IPS-NIHi7 (cell line): ENCODE data around the gene QRICH1.

ENCODE experiments used
- DNase-seq: peaks from one replicate; pipeline ENCODE4 v3.0.0; 2012; ENCODE audit warnings: mixed read lengths; ENCODE audit errors: extremely low spot score

QRICH1 gene

DNA sequence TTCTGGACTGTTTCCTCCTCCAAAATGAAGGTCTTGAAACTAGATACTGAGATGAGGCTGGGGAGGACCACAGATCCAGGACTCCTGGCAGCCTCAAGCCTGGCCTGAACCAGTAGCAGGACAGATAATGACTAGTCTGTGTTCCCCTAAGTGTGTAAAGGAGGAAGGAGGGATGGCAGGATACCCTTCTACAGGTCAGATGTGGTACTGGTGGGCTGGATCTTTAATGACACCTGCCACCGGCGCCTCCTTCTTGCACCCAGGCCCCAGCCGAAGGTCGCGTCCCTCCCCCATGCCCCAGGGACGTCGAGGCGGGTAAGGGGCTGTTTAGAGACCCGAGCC lies 26.2 kb upstream of the QRICH1 start:
- no peak for DNase-seq

DNA sequence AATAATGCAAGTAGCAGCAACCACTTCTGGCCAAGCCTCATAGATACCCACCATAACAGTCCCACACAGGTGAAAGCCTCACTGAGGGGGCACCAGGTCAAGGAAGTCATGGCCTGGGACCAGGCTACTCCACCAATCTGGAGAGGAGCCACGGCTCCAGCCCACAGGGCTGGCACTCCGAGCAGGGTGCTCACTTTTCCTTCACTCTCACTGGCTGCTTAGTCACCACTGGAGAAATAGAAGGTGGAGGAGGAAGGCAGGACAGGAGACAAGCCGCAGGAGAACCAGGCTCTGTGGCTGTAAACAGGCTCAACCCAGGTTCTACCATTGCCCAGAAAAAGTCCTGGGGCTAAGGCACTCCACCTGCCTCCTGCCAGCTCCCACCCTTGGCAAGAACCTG lies 25.6 kb upstream of the QRICH1 start:
- DNase-seq = no peak

DNA sequence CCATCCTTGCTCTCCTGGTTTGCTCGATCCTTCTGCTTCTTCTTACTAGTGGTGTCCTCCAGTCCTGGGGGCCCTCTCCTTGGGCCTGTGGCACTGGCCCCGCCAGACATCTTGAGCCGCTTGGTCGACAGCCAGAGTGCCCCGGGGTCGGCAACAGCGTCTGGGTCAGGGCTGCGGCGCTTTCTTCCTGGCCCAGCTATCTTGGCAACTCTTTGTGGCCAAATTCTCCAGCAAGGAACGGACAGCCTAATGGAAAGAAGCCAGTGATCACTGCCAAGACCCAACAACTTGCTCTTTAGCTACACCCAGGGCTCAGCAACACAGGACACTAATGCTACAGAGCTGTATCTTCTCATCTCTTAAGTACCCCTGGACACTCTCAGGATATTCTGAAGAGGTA lies 25.2 kb upstream of the QRICH1 start:
- no peak for DNase-seq

DNA sequence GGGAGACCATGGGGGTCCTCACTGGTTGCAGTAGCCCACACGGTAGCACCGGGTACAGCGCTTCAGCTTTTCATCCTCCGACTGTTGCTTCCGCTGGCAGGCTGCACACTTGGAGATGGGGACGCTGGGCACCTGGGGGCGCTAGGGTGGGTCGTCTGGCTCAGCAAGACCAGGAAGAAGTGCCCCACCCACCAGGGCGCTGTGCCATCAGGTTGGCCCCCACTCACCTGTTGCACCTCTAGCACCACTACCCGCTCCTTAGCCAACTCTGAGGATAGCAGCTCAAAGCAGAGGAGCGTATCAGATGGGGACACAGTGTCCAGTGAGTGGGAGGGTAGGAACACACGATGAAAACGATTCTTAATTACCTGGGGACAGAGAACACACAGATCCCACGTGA lies 18.4 kb upstream of the QRICH1 start:
- DNase-seq = no peak

DNA sequence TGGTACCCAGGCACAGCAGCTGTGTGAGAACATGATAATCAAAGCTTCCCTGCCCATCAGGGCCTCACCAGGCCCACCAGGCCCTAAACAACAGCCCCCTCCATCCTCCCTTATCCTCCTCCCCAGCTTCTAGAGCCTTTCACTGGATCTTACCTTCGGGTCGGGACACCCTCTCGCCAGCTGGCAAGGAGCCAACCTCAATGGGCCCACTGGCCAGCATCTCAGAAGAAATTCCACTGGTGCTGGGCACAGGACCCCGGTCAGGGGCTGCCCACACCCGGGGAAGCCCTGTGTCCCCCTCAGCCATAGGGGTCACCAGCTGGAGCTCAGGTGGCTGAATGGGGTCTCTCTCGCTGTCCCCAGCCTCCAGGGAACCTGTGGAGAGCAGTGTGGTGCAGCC lies 17.5 kb upstream of the QRICH1 start:
- DNase-seq = no peak

DNA sequence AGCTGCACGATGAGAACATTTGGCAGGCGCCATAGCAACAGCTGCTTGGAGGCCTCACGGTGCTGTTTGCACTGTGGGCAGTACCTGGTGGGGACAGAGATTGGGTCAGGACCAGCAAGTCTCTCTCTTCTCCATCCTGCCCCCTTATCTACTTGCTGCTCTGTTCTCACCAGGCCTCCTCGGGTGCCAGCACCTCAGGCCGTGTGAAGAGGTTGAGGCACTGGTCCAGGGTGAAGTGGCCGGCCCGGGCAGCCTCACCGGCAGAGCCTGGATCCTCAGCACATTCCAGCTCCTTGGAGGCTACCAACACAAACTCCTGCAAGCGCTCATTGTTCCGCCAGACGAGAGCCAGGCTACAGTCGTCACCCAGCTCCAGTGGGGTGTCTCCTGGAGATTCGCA lies 16.9 kb upstream of the QRICH1 start:
- DNase-seq = no peak

DNA sequence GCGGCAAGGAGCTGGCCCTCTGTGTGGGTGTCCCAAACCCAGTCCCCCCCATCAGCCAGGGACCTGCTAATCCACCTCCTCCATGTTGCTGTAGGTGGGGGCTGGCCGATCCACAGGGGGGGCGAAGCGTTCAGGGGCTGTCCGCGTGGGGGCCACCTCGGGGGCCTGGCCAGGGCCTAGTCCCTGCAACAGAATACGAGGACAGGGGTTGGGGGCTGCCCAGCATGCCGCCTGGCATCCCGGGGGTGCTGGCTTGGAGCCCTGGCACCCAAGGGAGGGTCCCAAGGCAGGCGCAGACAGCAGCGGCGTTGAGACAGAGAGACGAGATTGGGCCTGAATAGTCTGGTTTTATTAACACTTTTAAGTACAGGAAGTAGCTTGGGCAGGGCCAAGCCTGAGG lies 14.5 kb upstream of the QRICH1 start:
- no peak for DNase-seq

DNA sequence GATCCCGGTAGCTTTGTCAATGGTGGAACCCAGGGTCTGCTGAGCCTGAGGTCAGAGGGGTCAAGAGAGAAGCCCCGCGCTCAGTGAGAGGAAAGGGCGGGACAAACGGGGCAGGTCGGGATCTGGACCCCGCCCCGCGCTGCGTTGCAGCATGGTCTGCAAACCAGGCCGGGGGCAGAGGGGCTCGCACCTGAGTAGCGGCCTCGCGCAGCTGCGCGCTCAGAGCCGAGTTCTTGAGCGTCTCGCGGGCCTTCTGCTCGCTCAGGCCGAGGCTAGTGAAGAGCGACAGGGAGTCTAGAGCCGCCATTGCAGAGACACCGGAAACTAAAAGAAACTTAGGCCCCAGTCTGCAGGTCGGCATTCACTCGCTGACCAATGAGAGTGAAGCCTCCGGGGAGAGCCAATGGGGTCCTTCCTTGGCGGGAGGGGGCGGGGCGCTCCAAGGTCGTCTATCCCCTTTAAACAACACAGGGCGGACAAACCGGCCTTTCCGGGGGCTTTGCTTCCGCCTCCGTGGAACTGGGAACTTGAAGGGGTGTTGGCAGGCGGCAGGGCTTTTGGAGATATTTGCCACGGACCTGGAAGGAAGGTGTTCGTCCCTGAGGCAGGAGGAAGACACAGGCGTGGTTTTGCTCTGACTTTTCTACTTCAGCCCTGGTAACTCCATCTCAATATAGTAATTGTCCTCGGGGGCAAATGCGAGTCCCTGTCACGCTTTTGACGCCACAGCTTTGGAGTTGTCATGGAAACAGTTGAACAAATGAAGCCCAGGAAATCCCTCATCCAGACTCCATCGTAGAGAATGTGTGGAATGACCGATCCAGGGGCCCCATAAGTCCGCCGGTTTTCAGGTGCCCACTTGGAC lies 10.8 kb upstream of the QRICH1 start, which contains the start of gene QARS1:
Gene QARS1 (minus strand): TSS at position 331 of the 865 bp plus-strand sequence. CDS start 24 bp downstream, at position 307.
- DNase-seq = peak; percentile 99

DNA sequence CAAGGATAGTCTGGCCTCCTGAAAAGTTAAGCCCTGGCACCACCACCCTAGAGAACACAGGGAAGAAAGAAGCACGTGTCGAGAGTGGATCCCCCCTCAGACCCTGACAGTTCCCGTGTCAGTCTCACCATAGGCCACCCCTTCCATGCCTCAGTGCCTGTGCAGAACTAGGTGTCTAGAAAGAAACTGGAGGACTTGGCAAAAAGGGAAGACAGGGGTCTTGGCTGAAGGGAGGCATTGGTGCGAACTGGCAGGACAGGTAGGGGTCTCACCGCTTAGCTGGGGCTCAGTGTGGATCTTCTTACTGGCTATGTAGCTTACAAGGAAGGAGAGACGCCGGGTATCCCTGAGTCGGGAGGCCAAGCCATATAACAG lies 10.2 kb upstream of the QRICH1 start:
- DNase-seq = no peak

DNA sequence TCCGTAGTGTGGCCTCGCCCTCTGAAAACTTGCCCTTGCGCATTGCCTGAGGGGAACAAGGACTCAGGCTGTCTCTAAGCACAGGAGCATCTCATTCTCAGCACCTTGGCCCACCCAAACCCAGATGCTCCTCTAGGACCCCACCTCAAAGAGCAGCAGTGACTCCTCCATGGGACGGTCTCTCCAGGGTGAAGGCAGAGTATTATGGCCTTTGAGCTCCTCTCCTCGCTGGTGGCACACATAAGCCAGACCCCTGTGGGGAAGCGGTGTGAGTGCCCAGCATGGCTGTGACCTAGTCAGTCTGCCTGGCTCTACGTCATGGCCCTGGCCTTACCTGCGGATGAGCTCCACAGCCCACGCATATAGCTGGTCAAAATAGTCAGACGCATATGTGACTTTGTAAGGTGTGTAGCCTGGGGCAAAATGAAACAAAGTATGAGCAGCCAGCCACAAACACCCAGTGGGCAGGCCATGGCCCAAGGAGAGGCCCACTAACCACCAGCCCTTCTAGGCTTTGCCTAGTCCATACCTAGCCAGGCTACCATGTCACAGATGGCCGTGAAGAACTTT lies 6.3 kb upstream of the QRICH1 start:
- DNase-seq = no peak

DNA sequence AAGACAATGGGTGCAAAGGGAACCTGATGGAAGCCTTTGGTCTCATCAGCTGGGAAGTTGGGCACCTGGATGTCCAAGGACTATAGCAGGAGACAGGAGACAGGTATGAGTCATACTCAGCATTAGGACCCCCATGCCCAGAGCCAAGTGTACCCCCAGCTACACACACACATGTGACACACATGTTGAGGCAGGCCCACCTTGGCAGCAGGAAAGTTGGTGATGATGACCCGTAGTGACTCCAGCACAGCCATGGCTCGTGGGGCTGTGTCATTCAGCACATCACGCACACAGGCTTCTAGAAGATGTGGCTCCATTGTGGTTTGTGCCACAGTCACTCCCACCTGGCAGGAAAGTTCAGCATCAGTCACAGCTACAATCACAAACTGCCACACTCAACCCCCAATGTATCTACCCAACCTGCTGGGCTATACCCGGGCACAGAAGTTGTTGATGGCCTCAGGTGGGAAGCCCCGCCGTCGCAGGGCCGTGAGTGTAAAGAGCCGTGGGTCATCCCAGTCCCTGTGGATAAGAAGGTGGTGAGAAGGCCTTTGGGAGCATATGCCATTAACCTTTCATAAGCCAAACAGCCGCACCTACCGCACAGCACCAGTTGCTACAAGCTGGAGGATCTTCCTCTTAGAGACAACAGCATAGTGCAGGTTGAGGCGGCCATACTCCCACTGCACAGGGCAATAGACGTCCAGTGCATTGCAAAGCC lies 5.2 kb upstream of the QRICH1 start:
- DNase-seq = no peak

DNA sequence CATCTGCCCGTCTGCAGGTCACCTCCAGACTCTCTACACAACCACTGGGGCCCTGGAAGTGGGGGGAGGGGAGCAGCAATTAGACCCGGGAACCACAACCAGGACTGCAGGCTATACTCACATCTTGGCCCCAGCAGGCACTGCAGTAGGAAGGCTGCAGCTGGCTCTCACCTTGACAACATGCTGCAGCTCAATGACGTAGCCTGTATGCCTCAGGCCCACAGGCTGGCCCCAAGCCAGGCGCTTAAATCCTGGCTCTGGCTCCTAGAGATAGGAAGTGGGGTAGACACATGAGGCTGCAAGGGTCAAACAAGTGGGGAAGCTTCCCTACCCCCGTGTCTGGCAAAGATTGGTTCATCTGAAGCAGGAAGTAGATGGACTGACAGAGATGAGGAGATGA lies 4.6 kb upstream of the QRICH1 start:
- DNase-seq = no peak

DNA sequence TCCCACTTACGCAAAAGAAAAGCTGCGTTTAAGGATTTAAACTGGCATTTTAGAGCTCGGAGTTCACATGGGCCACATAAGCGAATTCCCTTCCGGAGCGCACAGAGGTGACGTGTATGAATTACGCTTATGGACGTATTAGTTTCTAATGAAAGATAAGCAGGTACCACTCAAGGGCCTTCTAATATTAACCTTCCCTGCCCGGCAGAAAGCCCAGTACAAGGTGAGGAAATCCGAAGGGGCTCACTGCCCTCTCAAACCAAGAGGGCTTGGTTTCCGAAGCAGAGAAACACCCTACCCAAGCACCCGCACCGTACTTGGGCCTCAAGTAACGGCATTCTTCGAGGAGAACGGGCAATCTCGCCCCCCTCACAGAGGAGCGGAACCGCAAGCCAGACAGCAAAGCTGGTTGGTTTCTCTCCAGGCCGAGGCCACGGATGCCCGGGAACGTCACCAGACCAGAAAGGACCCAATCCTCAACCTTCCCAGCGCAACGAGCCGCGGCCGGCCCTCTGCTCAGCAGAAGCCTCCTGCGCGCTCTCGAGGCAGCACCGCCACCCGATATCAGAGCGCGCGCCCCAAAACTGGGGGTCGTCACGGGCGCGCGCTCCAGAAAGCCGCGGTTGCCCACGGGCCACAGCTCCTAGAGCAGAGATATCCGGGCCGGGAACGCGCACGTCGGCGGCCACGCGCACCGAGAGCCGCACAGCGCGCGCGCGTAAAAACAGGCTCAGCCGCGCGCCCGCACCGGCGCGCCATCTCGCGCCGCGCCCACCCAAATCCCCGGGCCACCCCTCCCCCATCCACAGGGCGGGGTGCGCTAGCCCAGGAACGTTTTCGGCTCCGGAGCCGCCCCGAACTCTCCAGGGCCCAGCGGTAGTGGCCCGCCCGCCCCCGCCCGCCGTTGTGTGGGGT lies 676 bp downstream of the QRICH1 start:
- DNase-seq = peak; percentile 81

DNA sequence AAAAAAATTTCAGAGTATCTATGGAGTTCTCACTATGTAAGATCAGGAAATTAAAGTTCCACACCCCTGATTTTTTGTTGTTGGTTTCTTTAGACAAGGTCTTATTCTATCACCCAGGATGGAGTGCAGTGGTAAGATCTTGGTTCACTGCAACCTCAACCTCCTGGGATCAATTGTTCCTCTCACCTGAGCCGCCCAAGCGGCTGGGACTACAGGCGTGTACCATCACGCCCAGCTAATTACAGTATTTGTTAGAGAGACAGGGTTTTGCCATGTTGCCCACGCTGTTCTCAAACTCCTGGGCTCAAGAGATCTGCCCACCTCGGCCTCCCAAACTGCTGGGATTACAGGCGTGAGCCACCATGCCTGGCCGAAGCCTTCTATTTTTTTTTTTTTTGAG lies 12.4 kb downstream of the QRICH1 start:
- no peak for DNase-seq

DNA sequence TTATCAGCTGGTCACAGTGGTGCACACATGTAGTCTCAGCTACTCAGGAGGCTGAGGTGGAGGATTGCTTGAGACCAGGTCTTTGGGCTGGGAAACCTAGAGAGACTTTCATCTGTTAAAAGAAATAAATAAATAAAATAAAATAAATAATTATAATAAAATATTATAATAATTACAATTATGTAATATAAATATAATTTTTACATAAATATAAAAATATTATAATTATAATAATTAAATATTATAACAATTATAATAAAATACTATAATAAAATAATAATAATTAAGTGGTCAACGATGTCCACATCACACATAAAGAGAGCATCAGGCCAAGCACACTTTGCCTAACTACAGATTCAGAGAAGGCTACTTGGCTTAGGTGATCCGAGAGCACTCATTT lies 14.6 kb downstream of the QRICH1 start:
- no peak for DNase-seq

DNA sequence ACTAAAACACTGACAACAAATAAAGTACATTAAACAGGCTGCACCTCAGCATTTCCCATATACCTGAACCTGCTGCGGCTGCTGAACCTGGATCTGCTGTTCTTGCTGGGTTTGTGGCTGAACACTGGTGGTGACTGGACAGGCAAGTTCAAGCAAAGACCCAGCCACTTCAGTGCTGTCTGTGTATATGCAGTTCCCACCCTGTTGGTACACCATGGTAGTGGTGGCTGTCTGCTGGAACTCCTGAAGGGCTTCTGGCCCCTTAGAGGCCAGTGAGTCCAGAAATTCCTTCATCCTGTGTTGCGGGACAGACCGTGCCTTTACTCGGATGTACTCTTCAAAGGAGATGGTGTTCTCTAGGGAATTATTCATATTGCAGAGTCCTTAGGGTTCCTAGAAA lies 17.2 kb downstream of the QRICH1 start:
- no peak for DNase-seq

DNA sequence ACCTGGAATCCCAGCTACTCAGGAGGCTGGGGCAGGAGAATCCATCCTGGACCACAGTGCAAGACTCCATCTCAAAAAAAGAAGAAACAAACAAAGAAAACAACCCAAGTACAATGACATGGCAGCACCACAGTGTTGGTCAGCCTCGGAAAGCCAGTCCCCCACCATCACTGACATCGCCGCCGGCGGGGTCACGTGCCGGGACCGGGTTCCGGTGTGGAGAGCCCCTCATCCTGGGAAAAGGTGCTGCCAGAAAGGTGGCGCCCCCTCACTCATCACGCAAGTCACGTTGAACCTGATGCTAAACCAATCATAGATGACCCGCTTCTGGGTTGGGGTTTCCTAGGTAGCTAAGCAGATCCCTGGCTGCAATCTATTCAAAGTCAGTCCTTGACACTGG lies 17.8 kb downstream of the QRICH1 start:
- no peak for DNase-seq

DNA sequence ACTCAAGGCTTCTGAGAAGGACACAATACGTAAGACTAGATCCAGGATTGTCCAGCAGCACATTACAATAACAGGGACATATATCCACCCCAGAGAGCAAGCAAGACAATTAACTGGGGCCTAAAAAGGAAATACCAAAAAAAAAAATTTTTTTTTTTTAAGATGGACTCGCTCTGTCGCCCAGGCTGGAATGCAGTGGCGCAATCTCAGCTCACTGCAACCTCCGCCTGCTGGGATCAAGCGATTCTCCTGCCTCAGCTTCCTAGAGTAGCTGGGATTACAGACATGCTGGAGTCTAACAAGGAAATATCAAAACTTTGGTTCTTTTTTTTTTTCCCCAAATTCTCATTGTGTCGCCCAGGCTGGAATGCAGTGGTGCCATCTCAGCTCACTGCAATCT lies 35.9 kb downstream of the QRICH1 start:
- DNase-seq = no peak

DNA sequence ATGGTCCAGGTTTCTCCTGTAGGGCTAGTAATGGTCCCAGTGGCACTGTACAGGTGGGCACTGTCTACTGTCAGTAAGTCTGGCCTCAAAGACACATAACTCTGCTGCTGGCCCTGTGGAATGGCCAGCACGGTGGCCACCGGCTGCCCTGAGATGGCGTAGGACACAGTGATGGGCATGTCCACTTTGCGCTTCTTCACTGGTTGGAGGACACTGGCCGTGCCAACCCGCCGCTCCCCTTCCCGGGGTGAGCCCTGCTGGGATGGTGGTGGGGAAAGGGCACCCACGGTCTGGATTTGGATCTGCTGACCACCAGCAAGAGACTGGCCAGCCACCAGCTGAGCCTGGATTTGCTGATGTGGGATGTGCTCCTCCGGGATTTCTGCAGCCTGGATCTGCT lies 36.6 kb downstream of the QRICH1 start:
- DNase-seq = no peak

DNA sequence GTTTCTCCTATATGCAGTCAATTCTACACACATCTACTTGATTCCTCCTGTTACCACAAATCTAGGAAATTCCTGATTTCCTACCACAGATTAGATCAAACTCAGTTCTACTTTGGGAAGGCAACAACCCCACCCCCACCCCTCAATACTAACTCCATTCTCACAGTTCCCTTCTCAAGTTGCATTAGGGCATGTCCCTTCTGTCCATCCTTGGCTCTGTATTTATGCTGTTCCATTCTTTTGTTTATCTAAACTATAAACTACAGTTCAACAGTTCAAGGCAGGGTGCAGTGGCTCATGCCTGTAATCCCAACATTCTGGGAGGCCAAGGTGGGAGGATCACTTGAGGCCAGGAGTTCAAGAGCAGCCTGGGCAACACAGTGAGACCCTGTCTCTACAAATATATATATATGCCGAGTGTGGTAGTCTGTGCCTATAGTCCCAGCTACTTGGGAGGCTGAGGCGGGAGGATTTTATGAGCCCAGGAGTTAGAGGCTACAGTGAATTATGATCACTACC lies 39.5 kb downstream of the QRICH1 start:
- DNase-seq = no peak

DNA sequence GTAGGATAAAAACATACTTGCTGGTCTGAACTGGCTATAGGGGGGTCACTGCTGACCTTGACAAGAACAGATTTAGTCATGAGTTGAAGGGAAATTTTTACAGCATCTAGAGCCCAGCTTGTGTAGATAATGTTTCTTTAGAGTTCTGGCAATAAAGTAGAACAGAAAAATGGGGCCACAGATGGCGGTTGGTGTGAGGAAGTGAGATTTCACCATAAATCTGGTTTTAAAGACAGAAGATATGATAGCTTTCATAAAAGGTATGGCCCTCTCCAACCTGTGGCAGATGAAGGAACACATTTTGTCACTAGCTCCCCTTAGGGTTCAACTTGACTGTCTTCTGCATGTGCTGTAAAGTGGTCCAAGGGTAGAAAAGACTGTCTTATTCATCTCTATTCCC lies 40.3 kb downstream of the QRICH1 start:
- DNase-seq = no peak

DNA sequence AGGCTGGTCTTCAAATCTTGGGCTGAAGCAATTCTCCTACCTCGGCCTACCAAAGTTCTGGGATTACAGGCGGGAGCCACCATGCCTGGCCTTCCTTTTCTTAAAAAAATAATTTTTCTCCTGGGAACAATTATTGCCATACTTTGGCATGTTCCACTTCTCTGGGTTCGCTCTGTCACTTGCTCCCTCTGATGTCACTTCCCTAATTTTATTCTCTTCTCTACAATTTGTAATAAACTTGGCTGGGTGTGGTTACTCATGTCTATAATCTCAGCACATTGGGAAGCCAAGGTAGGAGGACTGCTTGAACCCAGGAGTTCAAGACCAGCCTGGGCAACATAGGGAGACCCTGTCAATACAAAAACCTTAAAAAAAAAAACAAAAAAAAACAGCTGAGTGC lies 58.6 kb downstream of the QRICH1 start:
- DNase-seq = no peak
